ENCODE measurements around the gene FERMT2. TPM values are rescaled to one million over a fixed set of nuclear protein-coding genes. Genes with fewer than 3 reads are reported as not detected.

The FERMT2 gene
- total and polyA plus RNA-seq, 2 experiments from 2014 or later: 108 to 148 TPM

GRCh38 chr14:52910572-52910971 is 40.3 kb downstream of the FERMT2 start:
- Mint-ChIP-seq H3K9me3 (no peaks in the 10 kb centered on the region), H3K36me3 (ENCODE audit: low read depth) (peaks cover 13% of the 10 kb centered on the region), H3K27me3 (ENCODE audit: insufficient read depth, low read depth, poor library complexity) (no peaks in the 10 kb centered on the region), H3K4me1 (peaks cover 11% of the 10 kb centered on the region), H3K27ac (no peak overlapping the region), H3K4me3 (no peak overlapping the region)
- Histone ChIP-seq H2AFZ (no peak overlapping the region), H3K36me3 (ENCODE audit: insufficient read depth) (no peaks in the 10 kb centered on the region), H3K4me3 (no peak overlapping the region), H3K27ac (ENCODE audit: low read depth) (no peak overlapping the region), H3K79me2 (replicated peaks; ENCODE audit: insufficient read depth) (peaks cover 75% of the 10 kb centered on the region), H3K27me3 (ENCODE audit: insufficient read depth) (no peaks in the 10 kb centered on the region), H3K4me1 (ENCODE audit: insufficient read depth) (no peaks in the 10 kb centered on the region; the same call in 1 of the 2 replicates), H4K20me1 (replicated peaks; ENCODE audit: insufficient read depth) (0 out of 2 replicates have a peak, but pooled peaks cover 4% of the 10 kb centered on the region), H3F3A (replicated peaks; ENCODE audit: low read depth) (no peaks in the 10 kb centered on the region), H3K9me2 (ENCODE audit: insufficient read depth) (no peaks in the 10 kb centered on the region), H3K4me2 (no peak overlapping the region)
- TF ChIP-seq JUNB (IDR thresholded peaks at IDR 0.05; ENCODE audit: unreplicated experiment) (no peak), ZNF331 (CRISPR knock-in tag; IDR thresholded peaks at IDR 0.05; ENCODE audit: low read depth) (no peak), ZNF462 (CRISPR knock-in tag; IDR thresholded peaks at IDR 0.05) (no peak), ETS1 (IDR thresholded peaks at IDR 0.05) (no peak), NANOG (IDR thresholded peaks at IDR 0.05; ENCODE audit: borderline replicate concordance) (no peak), CREB1 (CRISPR knock-in tag; IDR thresholded peaks at IDR 0.05; ENCODE audit: low read depth) (no peak), REST (IDR thresholded peaks at IDR 0.05; ENCODE audit: unreplicated experiment) (no peak), EZH2phosphoT487 (IDR thresholded peaks at IDR 0.05; ENCODE audit: unreplicated experiment) (no peak), CTCF (conservative IDR thresholded peaks at IDR 0.05; ENCODE audit: low read depth in 2 of 2) (no peak), POLR2AphosphoS5 (IDR thresholded peaks at IDR 0.05; ENCODE audit: low read depth) (no peak), ZNF114 (CRISPR knock-in tag; IDR thresholded peaks at IDR 0.05) (no peak), EZH2 (IDR thresholded peaks at IDR 0.05; ENCODE audit: low read depth, unreplicated experiment) (no peak), STAT1 (IDR thresholded peaks at IDR 0.05; ENCODE audit: unreplicated experiment) (no peak)
- DNase-seq (ENCODE audit: low spot score) (no peak), ATAC-seq (no peak)

Measured in GM23338 (cell line).